CD4-positive, CD25-positive, alpha-beta regulatory T cell (primary cell): ENCODE results near the gene PEX7. TPM values are rescaled to one million over a fixed set of nuclear protein-coding genes. Genes with fewer than 3 reads are reported as not detected.

Experiments used
- ATAC-seq, 2 donors: fragments of 150-1000 bp; cut with Tn5 transposase; one replicate each; pipeline ENCODE4 v1.10.0; 2021; ENCODE audit warnings: low read depth in 2 of 2, moderate number of reproducible peaks in 2 of 2, moderate library complexity in 1 of 2
- DNase-seq, 3 donors: peaks; one replicate each; pipeline versions ENCODE4 v3.0.0 to v3.0.0-alpha.2; 2012 to 2022; ENCODE audit warnings: mixed read lengths in 1 of 3
- H3K27ac ChIP-seq: one replicate; pipeline ENCODE4 v1.7.0; 2013; ENCODE audit warnings: mild to moderate bottlenecking, low read length; ENCODE audit not compliant: insufficient read depth, poor library complexity, severe bottlenecking
- H3K27me3 ChIP-seq: one replicate; pipeline ENCODE4 v1.7.0; 2013; ENCODE audit warnings: low read length; ENCODE audit not compliant: control insufficient read depth, insufficient read depth
- H3K36me3 ChIP-seq: one replicate; pipeline ENCODE4 v1.7.0; 2013; ENCODE audit warnings: mild to moderate bottlenecking, low read length, moderate library complexity; ENCODE audit not compliant: control insufficient read depth, insufficient read depth
- H3K4me1 ChIP-seq: 2 replicates; pipeline ENCODE4 v1.7.0; 2013; ENCODE audit warnings: mild to moderate bottlenecking, low read length; ENCODE audit not compliant: insufficient read depth, control insufficient read depth, poor library complexity, severe bottlenecking
- H3K4me3 ChIP-seq: one replicate; pipeline ENCODE4 v1.7.0; 2013; ENCODE audit warnings: low read depth, mild to moderate bottlenecking, low read length, moderate library complexity
- H3K9me3 ChIP-seq, 2 experiments: 1 replicate in 1 of 2; 2 replicates in 1 of 2; pipeline ENCODE4 v1.7.0; 2013; ENCODE audit warnings: low read length in 2 of 2, mild to moderate bottlenecking in 1 of 2, moderate library complexity in 1 of 2; ENCODE audit not compliant: control insufficient read depth in 2 of 2
- H3K27ac Mint-ChIP-seq, 3 donors: one replicate each; pipeline ENCODE4 v1.8.0; 2020 to 2022; ENCODE audit warnings: mild to moderate bottlenecking in 3 of 3, mixed read lengths in 3 of 3, moderate library complexity in 2 of 3
- H3K27me3 Mint-ChIP-seq: one replicate; pipeline ENCODE4 v1.8.0; 2022; ENCODE audit warnings: mild to moderate bottlenecking, mixed read lengths
- H3K36me3 Mint-ChIP-seq: one replicate; pipeline ENCODE4 v1.8.0; 2020; ENCODE audit warnings: mixed read lengths
- H3K4me1 Mint-ChIP-seq, 4 donors: one replicate each; pipeline ENCODE4 v1.8.0; 2020 to 2022; ENCODE audit warnings: mixed read lengths in 4 of 4, mild to moderate bottlenecking in 1 of 4
- H3K4me3 Mint-ChIP-seq, 4 donors: one replicate each; pipeline ENCODE4 v1.8.0; 2020 to 2022; ENCODE audit warnings: mild to moderate bottlenecking in 4 of 4, mixed read lengths in 4 of 4, moderate library complexity in 3 of 4
- H3K9me3 Mint-ChIP-seq, 7 donors: one replicate each; pipeline ENCODE4 v1.8.0; 2020 to 2022; ENCODE audit warnings: mixed read lengths in 7 of 7, mild to moderate bottlenecking in 3 of 7, moderate library complexity in 2 of 7
- polyA plus RNA-seq, 4 donors: library from polyadenylated mRNA; unstranded; fragments of 300-500 nt; fragmentation: Illumina TruSeq; gene quantifications; one replicate each; pipeline ENCODE4 v1.2.3, GENCODE V29; 2021
- total RNA-seq: library from RNA; stranded (reverse); gene quantifications from one replicate; pipeline ENCODE4 v1.2.3, GENCODE V29; 2022

The PEX7 gene
- total and polyA plus RNA-seq, 5 donors from 2014 or later = 4.1 to 9.4 (median 5.7) TPM

GRCh38 chr6:136923954-136924673 is 101.7 kb downstream of the PEX7 start:
- DNase-seq = no peak
- H3K36me3 ChIP-seq = no peaks in the 10 kb centered on the region
- Mint-ChIP-seq H3K9me3 (peaks cover 0 to 3% (median 0%) of the 10 kb centered on the region in 7 donors), H3K36me3 (no peaks in the 10 kb centered on the region), H3K4me3 (peak overlapping the region; percentile 29 to 71 (median 52)), H3K4me1 (peaks cover 8 to 32% (median 12%) of the 10 kb centered on the region in 4 donors), H3K27ac (no peak overlapping the region), H3K27me3 (peaks cover 33% of the 10 kb centered on the region)
- peaks cover 39% of the 10 kb centered on the region for H3K4me1 ChIP-seq
- no peaks in the 10 kb centered on the region for H3K9me3 ChIP-seq
- H3K4me3 ChIP-seq = no peak overlapping the region
- H3K27ac ChIP-seq = no peak overlapping the region
- no peak for ATAC-seq
- peaks cover 21% of the 10 kb centered on the region for H3K27me3 ChIP-seq

DNA sequence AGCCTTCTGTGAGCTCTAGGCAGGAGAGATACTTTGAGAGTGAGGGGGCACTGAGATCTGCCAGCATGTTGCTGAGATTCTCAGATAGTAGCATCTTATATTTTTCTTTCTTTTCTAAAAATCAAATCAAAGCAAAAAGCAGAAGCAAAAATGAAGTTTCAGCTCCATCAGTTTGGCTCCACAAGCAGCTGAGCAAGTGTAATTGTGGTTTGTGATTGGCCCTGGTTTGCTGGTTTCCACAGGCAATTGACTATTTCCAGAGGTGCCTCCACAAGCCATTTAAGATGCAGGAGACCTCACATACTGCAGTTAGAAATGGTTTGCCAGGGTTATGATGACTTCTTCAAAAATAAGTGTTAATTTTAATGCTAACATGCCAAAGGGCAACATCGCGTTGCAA is 104.0 kb downstream of the PEX7 start:
- no peak for ATAC-seq
- Mint-ChIP-seq H3K4me3 (no peak overlapping the region), H3K27me3 (peaks cover 18% of the 10 kb centered on the region), H3K27ac (no peak overlapping the region), H3K9me3 (peaks cover 0 to 3% (median 0%) of the 10 kb centered on the region in 7 donors), H3K36me3 (no peaks in the 10 kb centered on the region), H3K4me1 (peaks cover 0 to 15% (median 0%) of the 10 kb centered on the region in 4 donors)
- no peak for DNase-seq
- Histone ChIP-seq H3K36me3 (no peaks in the 10 kb centered on the region), H3K27ac (no peak overlapping the region), H3K27me3 (peaks cover 7% of the 10 kb centered on the region), H3K4me1 (peaks cover 21% of the 10 kb centered on the region), H3K9me3 (no peaks in the 10 kb centered on the region), H3K4me3 (no peak overlapping the region)

- Mint-ChIP-seq H3K27me3 (peaks cover 16% of the 10 kb centered on the region), H3K27ac (no peak overlapping the region), H3K4me3 (peak overlapping the region in 1 of 4 donors; percentile 19), H3K9me3 (peaks cover 0 to 3% (median 0%) of the 10 kb centered on the region in 7 donors), H3K36me3 (no peaks in the 10 kb centered on the region), H3K4me1 (peaks cover 0 to 15% (median 0%) of the 10 kb centered on the region in 4 donors)
- Histone ChIP-seq H3K4me3 (no peak overlapping the region), H3K27ac (no peak overlapping the region), H3K27me3 (peaks cover 7% of the 10 kb centered on the region), H3K36me3 (no peaks in the 10 kb centered on the region), H3K9me3 (no peaks in the 10 kb centered on the region), H3K4me1 (peaks cover 12% of the 10 kb centered on the region)
- ATAC-seq = peak in 1 of 2 donors; percentile 51
- DNase-seq = peak in 1 of 3 donors; percentile 47
Measured at GRCh38 chr6:136927292-136927691, 104.9 kb downstream of the PEX7 start.

GRCh38 chr6:136930528-136930927 is 108.1 kb downstream of the PEX7 start:
- no peak for DNase-seq
- no peak overlapping the region for H3K4me3 Mint-ChIP-seq
- H3K27ac Mint-ChIP-seq = no peak overlapping the region
- H3K4me1 Mint-ChIP-seq = peaks cover 0 to 1% (median 0%) of the 10 kb centered on the region in 4 donors
- peaks cover 0 to 3% (median 0%) of the 10 kb centered on the region in 7 donors for H3K9me3 Mint-ChIP-seq
- Histone ChIP-seq H3K9me3 (no peaks in the 10 kb centered on the region), H3K27ac (no peak overlapping the region), H3K4me3 (no peak overlapping the region), H3K4me1 (no peaks in the 10 kb centered on the region), H3K27me3 (peaks cover 10% of the 10 kb centered on the region), H3K36me3 (no peaks in the 10 kb centered on the region)
- H3K27me3 Mint-ChIP-seq = peaks cover 30% of the 10 kb centered on the region
- H3K36me3 Mint-ChIP-seq = no peaks in the 10 kb centered on the region
- ATAC-seq = no peak

DNA sequence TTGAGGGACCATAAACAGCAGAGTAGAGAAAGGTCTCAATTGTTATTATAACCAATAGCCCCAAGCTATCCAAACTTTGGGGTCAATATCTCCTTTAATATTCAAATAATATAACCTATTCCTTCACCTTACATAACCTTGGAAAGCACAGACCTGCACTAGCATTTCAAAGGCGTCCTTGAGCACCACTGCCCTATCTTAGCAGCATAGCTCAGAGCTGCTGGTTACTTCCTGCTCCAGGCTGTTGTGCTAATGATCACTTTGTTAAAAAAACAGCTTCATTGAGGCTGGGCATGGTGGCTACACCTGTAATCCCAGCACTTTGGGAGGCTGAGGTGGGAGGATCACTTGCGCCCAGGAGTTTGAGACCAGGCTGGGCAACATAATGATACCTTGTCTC is 110.2 kb downstream of the PEX7 start:
- Mint-ChIP-seq H3K4me1 (peaks cover 0 to 1% (median 0%) of the 10 kb centered on the region in 4 donors), H3K4me3 (no peak overlapping the region), H3K36me3 (no peaks in the 10 kb centered on the region), H3K27ac (no peak overlapping the region), H3K27me3 (peaks cover 36% of the 10 kb centered on the region), H3K9me3 (peaks cover 0 to 3% (median 0%) of the 10 kb centered on the region in 7 donors)
- H3K9me3 ChIP-seq = no peaks in the 10 kb centered on the region
- no peaks in the 10 kb centered on the region for H3K36me3 ChIP-seq
- H3K4me1 ChIP-seq = no peaks in the 10 kb centered on the region
- no peak overlapping the region for H3K27ac ChIP-seq
- no peak overlapping the region for H3K4me3 ChIP-seq
- peaks cover 8% of the 10 kb centered on the region for H3K27me3 ChIP-seq
- ATAC-seq = no peak
- DNase-seq = no peak

DNA sequence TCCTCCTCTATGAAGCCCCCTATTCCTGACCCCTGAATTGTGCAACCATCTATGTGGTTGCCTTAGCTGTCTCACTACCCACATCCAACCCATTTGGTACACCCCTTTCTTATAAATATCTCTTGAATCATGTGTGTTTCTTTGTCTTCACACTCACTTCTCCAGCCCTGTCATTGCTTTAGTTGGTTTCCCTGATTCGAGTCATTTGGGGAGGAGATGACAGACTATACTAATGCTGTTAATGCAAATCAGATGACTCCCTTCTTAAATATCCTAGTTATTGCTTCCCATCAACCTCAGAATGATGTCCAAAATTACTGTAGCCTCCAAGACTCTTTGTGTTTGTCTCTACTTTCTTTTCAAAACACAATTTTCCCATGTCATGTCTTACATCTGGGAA is 122.7 kb downstream of the PEX7 start:
- Mint-ChIP-seq H3K27ac (no peak overlapping the region), H3K4me3 (no peak overlapping the region), H3K9me3 (peaks cover 0 to 12% (median 3%) of the 10 kb centered on the region in 7 donors), H3K27me3 (peaks cover 6% of the 10 kb centered on the region), H3K36me3 (peaks cover 7% of the 10 kb centered on the region), H3K4me1 (no peaks in the 10 kb centered on the region)
- peaks cover 4% of the 10 kb centered on the region for H3K27me3 ChIP-seq
- H3K36me3 ChIP-seq = no peaks in the 10 kb centered on the region
- DNase-seq (no peak), ATAC-seq (no peak)
- H3K9me3 ChIP-seq = no peaks in the 10 kb centered on the region
- H3K4me3 ChIP-seq = no peak overlapping the region
- H3K27ac ChIP-seq = no peak overlapping the region
- H3K4me1 ChIP-seq = no peaks in the 10 kb centered on the region

- H3K36me3 Mint-ChIP-seq = peaks cover 7% of the 10 kb centered on the region
- Histone ChIP-seq H3K9me3 (no peaks in the 10 kb centered on the region), H3K27ac (no peak overlapping the region), H3K27me3 (peaks cover 4% of the 10 kb centered on the region), H3K36me3 (no peaks in the 10 kb centered on the region), H3K4me3 (no peak overlapping the region), H3K4me1 (no peaks in the 10 kb centered on the region)
- no peak overlapping the region for H3K4me3 Mint-ChIP-seq
- DNase-seq = no peak
- H3K4me1 Mint-ChIP-seq = no peaks in the 10 kb centered on the region
- no peak overlapping the region for H3K27ac Mint-ChIP-seq
- H3K27me3 Mint-ChIP-seq = peaks cover 6% of the 10 kb centered on the region
- H3K9me3 Mint-ChIP-seq = peaks cover 0 to 12% (median 3%) of the 10 kb centered on the region in 7 donors
- ATAC-seq = no peak
Measured at GRCh38 chr6:136945711-136946121, 123.3 kb downstream of the PEX7 start.

- Histone ChIP-seq H3K27ac (no peak overlapping the region), H3K9me3 (no peaks in the 10 kb centered on the region), H3K27me3 (peaks cover 4% of the 10 kb centered on the region), H3K4me1 (no peaks in the 10 kb centered on the region), H3K4me3 (no peak overlapping the region), H3K36me3 (no peaks in the 10 kb centered on the region)
- no peak overlapping the region for H3K4me3 Mint-ChIP-seq
- peaks cover 7% of the 10 kb centered on the region for H3K36me3 Mint-ChIP-seq
- ATAC-seq (no peak), DNase-seq (no peak)
- H3K27me3 Mint-ChIP-seq = peaks cover 11% of the 10 kb centered on the region
- no peak overlapping the region for H3K27ac Mint-ChIP-seq
- H3K4me1 Mint-ChIP-seq = no peaks in the 10 kb centered on the region
- peaks cover 0 to 4% (median 2%) of the 10 kb centered on the region in 7 donors for H3K9me3 Mint-ChIP-seq
Measured at GRCh38 chr6:136947037-136947436, 124.6 kb downstream of the PEX7 start.
